DND-41 (cell line): Measurements from ENCODE around the gene FRS2.

Experiments
- EZH2 ChIP-seq: IDR thresholded peaks from 3 replicates; pipeline ENCODE4 v1.6.1; 2012; ENCODE audit warnings: borderline replicate concordance, low read depth, mild to moderate bottlenecking, moderate library complexity, low read length, inconsistent platforms; ENCODE audit not compliant: severe bottlenecking
- TF ChIP-seq, protein P1 (sequence below): IDR thresholded peaks from 2 replicates; pipeline ENCODE4 v1.5.1; 2012; ENCODE audit warnings: borderline replicate concordance, low read length, moderate library complexity, mild to moderate bottlenecking; ENCODE audit not compliant: poor library complexity, severe bottlenecking; ENCODE audit errors: extremely low read depth

DNA sequence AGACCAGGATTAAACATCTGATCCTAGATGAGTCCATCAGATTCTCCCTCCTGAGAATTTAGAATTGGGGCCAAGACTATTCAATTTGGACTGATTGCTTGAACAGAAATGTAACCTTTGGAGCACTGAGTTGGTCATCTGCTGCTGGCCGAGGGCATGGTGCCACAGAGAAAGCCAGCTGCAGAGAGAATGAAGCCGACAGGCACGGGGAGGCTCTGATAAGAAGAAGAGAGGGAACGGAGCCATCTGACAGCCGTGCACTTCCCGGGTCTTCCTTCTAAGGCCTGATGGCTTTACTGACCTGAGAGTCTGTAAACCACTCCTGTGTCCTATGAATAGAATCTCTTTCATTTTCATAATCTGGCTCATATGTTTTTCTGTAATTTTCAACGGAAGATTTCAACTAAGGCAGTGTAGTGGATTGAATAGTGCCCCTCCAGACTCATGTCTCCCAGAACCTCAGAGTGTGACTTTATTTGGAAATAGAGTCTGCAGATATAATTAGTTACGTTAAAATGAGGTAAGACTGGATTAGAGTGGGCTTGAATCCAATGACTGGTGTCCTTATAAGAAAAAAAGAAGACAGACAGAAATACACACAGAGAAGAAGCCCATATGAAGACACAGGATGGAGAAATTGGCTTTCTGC, 39.1 kb upstream of the FRS2 start:
- TF ChIP-seq EZH2: no peak
- TF ChIP-seq, protein P1, sequence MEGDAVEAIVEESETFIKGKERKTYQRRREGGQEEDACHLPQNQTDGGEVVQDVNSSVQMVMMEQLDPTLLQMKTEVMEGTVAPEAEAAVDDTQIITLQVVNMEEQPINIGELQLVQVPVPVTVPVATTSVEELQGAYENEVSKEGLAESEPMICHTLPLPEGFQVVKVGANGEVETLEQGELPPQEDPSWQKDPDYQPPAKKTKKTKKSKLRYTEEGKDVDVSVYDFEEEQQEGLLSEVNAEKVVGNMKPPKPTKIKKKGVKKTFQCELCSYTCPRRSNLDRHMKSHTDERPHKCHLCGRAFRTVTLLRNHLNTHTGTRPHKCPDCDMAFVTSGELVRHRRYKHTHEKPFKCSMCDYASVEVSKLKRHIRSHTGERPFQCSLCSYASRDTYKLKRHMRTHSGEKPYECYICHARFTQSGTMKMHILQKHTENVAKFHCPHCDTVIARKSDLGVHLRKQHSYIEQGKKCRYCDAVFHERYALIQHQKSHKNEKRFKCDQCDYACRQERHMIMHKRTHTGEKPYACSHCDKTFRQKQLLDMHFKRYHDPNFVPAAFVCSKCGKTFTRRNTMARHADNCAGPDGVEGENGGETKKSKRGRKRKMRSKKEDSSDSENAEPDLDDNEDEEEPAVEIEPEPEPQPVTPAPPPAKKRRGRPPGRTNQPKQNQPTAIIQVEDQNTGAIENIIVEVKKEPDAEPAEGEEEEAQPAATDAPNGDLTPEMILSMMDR: no peak
